Activated T-cell treated with anti-CD3 and anti-CD28 coated beads for 24 hours (primary cell): ENCODE results near the gene DYRK4.

Source experiments
- DNase-seq: peaks from one replicate; pipeline ENCODE4 v3.0.0-alpha.2; 2020; ENCODE audit warnings: low read depth

Gene DYRK4

DNA sequence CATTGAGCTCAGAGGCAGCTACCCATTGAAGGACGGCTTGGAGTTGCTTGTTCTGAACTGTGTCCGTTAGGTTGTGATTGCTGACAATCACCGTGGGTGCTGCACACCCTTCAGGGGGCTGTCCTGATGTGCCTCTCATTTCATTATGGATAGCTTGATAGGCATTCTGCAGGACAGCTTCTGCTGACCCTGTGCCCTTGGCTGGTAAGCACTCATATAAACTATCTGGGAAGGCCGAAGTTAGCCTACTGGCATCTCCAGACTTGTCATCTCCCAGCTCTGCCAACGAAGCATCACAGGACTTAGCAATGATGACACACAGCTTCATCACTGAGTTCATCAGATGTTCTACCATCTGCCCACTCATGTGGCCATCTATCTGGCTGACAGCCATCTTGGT lies 64.5 kb downstream of the DYRK4 start:
- DNase-seq: no peak

DNA sequence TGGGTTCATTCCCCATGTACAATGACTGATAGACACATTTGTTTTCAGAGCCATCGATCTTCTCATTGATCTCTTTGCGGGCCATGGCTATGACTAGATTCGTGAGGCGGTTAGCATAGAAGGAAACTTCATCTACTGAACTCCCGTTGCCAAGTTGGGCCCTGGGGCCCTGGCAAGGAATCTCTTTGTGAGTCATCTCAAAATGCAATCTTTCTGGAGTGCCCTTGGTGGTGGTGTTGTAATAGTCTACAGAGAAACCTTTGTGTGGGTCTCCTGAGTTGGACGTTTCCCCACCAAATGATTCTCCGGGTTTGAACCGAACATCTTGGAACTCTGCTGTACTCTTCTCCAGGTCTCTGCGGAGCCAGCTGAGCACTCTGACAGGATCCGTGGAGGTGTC lies 66.4 kb downstream of the DYRK4 start:
- DNase-seq: no peak

DNA sequence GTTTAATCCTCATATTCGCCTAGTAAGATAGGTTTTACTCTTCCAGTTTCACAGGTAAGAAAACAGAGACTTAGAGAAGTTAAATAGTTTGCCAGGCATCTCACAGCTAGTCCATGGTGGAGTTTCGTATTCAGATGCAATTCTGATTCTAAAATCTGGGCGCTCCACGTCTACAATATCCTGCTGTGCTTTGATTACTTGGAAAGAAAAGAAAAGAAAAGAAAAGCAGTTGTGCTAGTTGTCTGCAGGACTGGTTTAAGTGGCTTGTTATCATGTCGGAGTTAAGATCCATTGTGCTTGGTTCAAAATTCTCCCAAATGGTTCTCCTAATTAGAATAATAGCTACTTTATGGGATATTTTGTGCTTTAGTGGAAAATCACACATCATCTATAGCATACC lies 68.3 kb downstream of the DYRK4 start:
- DNase-seq: no peak

DNA sequence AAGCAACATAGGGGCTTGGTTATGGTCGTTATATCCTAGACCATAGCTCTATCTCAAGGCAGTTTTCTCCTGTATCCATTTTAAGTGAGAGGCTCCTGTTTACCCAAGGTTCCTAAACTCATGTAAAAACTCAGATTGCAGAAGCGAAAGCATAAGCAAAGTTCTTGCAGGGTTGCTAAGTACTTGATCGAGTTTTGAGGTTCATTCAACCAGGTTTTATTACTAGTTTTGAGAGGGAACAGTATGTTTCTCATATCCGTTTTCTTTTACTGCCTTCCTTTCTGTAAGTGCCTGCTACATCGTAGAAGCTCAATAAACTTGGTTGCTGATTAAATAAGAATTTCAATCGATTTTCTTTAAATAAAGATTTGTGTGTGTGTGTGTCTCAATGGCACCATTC lies 81.7 kb downstream of the DYRK4 start:
- no peak for DNase-seq

DNA sequence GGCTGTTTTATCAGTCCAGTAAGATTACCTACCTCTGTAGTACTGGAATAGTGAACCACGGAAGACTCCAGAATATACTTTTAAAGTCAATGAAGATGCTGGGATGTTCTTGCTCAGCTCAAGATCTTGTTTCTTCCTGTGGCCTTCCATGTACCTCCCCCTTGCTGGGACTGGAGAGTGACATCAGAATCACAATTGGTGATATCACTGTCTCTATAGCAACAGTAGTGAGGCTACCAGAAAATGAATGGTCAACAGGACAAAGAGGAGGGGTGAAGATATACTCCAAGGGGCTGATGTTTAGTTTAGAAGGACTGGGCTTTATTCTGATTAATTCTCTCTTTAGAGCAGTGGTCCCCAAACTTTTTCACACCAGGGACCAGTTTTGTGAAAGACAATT lies 83.0 kb downstream of the DYRK4 start:
- no peak for DNase-seq

DNA sequence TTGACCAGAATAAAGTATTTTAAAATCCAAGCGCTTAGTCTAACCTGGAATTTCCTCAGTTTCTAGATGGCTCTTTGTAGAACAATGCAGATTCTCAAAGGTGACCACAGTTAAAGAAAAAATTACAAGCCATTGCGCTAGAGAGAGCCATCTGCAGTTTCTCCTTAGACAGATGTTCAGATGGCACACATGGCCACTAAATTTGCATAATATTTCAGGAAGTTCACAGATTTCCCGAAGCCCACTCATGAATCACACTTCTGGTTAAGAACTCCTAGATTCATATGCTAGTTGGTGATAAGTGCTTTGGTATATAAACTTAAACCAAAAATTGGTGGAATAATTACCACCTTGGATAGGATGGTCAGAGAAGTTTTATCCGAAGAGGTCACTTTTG lies 86.1 kb downstream of the DYRK4 start:
- no peak for DNase-seq

DNA sequence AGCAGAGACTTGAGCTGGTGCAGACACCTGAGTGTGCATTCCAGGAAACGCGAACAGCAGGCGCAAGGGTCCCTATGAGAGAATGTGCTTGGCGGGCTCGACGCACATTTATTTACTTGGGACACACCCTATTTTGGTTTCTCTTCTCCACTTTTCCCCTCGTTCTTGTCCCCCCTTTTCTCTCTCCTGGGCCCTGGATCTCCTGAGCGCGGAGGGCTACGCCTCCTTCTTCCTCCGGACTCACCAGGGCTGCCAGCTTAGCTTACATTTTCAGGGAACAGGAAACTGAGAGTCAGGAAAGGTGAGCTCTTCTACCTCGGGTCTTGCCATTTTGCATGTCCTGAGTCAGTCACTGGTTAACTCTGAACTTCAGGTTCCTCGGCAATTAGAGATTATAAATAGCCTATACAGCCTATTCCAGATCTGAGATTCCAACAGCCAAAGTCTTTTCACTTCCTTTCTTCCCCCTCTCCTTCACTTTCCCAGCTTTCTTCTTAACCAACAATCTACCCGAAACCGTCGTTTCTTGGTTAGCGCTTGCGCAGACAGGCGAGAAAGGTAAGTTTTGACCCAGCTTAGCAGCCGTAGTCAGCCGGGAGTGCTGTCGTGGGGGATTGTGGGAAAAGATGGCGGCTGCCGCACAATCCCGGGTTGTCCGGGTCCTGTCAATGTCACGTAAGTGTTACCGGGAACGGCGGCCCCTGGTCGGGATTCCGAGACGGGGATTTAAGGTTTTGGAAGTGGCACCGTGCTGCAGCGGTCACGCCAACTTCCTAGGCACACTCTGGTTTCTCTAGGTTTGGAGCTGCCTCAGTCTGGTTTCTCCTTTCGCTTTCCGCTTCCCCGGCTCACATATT lies 86.7 kb downstream of the DYRK4 start, which contains the start of the genes AKAP3 and NDUFA9:
Gene AKAP3 (minus strand): TSS at position 551 of the 857 bp plus-strand sequence. CDS start 10,855 bp downstream, outside the sequence.
Gene NDUFA9 (plus strand): TSS at position 614 of the 857 bp plus-strand sequence. CDS start 13 bp downstream, at position 627.
- peak; percentile 76 for DNase-seq

DNA sequence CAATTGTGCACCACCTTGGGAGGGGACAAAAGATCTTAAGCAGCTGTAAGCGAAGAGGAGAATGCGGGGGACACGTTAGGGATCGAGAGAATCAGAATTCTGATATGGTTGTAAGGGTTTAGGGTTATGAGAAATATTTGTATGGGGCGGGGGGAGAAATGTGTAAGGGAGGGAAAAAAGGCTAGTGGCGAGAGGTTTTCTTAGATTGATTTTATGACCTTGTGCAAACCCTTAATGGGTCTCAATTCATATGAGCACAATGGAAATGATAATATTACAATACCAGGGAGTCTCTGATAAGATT lies 87.3 kb downstream of the DYRK4 start:
- DNase-seq: no peak

DNA sequence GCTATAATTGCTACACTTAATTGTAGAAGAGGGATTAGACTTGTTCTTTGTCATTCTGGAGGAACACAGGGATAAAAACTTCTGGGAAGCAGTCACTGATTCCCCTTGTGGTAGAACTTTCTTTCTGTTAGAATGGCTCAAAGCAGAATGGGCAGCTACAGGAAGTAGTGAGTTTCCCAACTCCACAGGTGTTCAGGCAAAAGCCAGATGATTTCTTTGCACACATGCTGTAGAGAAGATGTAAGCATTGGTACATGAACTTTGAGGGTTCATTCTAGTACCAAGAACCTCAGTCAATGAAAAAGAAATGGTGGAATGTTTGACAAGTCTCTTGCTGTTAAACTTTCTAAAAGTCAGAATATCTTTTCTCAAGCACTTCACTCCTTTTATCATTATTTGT lies 91.2 kb downstream of the DYRK4 start:
- no peak for DNase-seq

DNA sequence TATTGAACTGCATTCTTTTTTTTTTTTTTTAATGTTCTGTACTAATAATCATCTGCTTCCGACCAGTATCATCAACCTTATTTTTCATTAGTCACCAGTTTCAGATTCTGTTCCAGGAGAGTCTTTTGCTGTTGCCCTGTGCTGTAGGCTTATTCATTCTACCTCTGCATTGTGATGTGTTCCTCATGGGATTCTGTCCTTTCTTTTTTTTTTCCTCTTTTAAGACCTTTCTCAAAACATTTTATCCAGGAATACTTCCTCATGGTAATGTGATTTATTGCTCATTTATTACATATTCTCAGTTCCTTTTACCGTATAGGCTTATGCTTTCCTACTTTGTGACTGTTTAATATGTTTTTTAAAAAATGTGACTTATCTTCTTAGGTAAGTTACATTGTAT lies 91.7 kb downstream of the DYRK4 start:
- no peak for DNase-seq
